M059J (cell line): Measurements from ENCODE around the gene GJA10. TPM values are rescaled to one million over a fixed set of nuclear protein-coding genes. Genes with fewer than 3 reads are reported as not detected.

ENCODE experiments used
- DNase-seq: peaks from one replicate; pipeline ENCODE4 v3.0.0-alpha.2; 2012; ENCODE audit warnings: low read depth
- total RNA-seq: library from RNA; depleted of rRNA; stranded (reverse); fragments of >200 nt; shearing (Covaris generic); gene quantifications from 2 replicates; pipeline ENCODE4 v1.2.3, GENCODE V29; 2014; rRNA removed

The GJA10 gene
- total RNA-seq, 1 experiment from 2014 or later = not detected

DNA sequence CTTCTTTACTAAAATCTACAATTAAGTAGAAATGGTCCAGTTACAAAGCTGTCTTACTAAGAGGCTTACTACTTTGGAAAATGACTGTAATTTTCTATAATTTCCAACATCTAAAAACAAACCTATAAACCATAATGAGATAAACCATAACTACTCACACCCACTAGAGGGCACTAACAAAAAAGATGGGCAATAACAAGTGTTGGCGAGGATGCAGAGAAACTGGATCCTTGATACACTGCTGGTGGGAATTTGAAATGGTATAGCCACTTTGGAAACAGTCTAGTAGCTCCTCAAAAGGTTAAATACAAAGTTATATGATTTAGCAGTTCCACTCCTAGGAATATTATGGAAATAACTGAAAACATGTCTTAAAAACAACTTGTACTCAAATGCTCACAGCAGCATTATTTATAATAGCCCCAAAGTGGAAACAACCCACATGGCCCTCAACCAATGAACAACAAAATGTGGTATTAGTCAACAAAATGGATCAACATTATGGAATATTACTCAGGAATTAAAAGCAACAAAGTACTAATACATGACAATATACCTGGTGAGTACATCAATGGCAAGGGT, 50.6 kb downstream of the GJA10 start:
- no peak for DNase-seq

Other genes starting within 250 kb of the GJA10 start
- gene MDN1, start 74.7 kb upstream of the GJA10 start, total RNA-seq = 3.5 and 8.7 TPM in 2 replicates
- 9.3 and 11.4 TPM in 2 replicates for gene CASP8AP2, start 64.6 kb upstream of the GJA10 start, total RNA-seq